A549 (cell line): ENCODE data around the gene BRSK2. TPM values are rescaled to one million over a fixed set of nuclear protein-coding genes. Genes with fewer than 3 reads are reported as not detected.

ENCODE experiments used
- ATAC-seq, 2 experiments: fragments of 200-7000 bp in 1 of 2; fragments of >200 bp in 1 of 2; cut with Nextera tagmentation in 1 of 2; cut with Tn5 transposase in 1 of 2; 3 replicates each; pipeline versions ENCODE4 v1.8.0 to v1.9.1; 2018 to 2020; ENCODE audit warnings: mild to moderate bottlenecking in 1 of 2, moderate library complexity in 1 of 2
- CTCF ChIA-PET: fragments of 300-600 bp; sonication (Branson Sonifier 250); formaldehyde crosslinking; extraction: SDS; loops from one replicate; lab custom pipeline; 2021; ENCODE audit warnings: antibody characterized with exemption, inconsistent platforms; lab: Yijun Ruan, JAX
- POLR2A ChIA-PET: fragments of 350-600 bp; formaldehyde crosslinking; extraction: SDS; loops from one replicate; lab custom pipeline; 2021; ENCODE audit warnings: antibody characterized with exemption, inconsistent platforms; lab: Yijun Ruan, JAX
- DNase-seq, 2 experiments: peaks; one replicate each; pipeline versions ENCODE4 v3.0.0 to v3.0.0-alpha.2; 2011 to 2016; ENCODE audit warnings: low read depth in 1 of 2, low spot score in 1 of 2
- FAIRE-seq: peaks from 2 replicates; lab custom pipeline; 2011; peaks lifted over from hg19 to GRCh38; lab: Jason Lieb, UNC
- H3K27ac ChIP-seq, 2 experiments: fragments of >200 bp; sonication (Bioruptor Twin); formaldehyde crosslinking; 3 replicates each; pipeline ENCODE4 v1.5.1; 2016 to 2017
- H3K4me1 ChIP-seq: fragments of >200 bp; sonication (Bioruptor Twin); formaldehyde crosslinking; 3 replicates; pipeline ENCODE4 v1.6.1; 2016
- H3K4me2 ChIP-seq: fragments of >200 bp; sonication (Bioruptor Twin); formaldehyde crosslinking; 3 replicates; pipeline ENCODE4 v1.6.1; 2016
- H3K4me3 ChIP-seq: fragments of >200 bp; sonication (Bioruptor Twin); formaldehyde crosslinking; 3 replicates; pipeline ENCODE4 v1.5.1; 2016
- H3K9me3 ChIP-seq: fragments of >200 bp; sonication (Bioruptor Twin); formaldehyde crosslinking; 3 replicates; pipeline ENCODE4 v1.6.1; 2016
- BHLHE40 ChIP-seq: IDR thresholded peaks from 2 replicates; pipeline ENCODE4 v1.6.1; 2012; ENCODE audit warnings: low read depth, low read length, inconsistent platforms
- CBX2 ChIP-seq: fragments of 200-600 bp; sonication (generic); IDR thresholded peaks from 2 replicates; pipeline ENCODE4 v1.6.1; 2016; ENCODE audit warnings: low read depth, mild to moderate bottlenecking, borderline replicate concordance
- CBX8 ChIP-seq: fragments of 200-600 bp; sonication (generic); IDR thresholded peaks from 2 replicates; pipeline ENCODE4 v1.6.1; 2016
- CEBPB ChIP-seq, 2 experiments: fragments of >200 bp in 1 of 2; sonication (Bioruptor Twin) in 1 of 2; formaldehyde crosslinking in 1 of 2; IDR thresholded peaks; 2 replicates each; pipeline ENCODE4 v1.6.1; 2012 to 2016
- CHD2 ChIP-seq: fragments of 150-350 bp; IDR thresholded peaks from 2 replicates; pipeline ENCODE4 v1.6.1; 2014; ENCODE audit warnings: low read length; ENCODE audit not compliant: partially characterized antibody
- EHF ChIP-seq: fragments of 250-450 bp; sonication (Bioruptor Pico); IDR thresholded peaks from 2 replicates; pipeline ENCODE4 v1.5.0; 2020; ENCODE audit warnings: mild to moderate bottlenecking
- EP300 ChIP-seq, 2 experiments: fragments of >200 bp; sonication (Bioruptor Twin); formaldehyde crosslinking; IDR thresholded peaks; 2 replicates in 1 of 2; 3 replicates in 1 of 2; pipeline ENCODE4 v1.6.1; 2016 to 2017
- FOSB ChIP-seq: fragments of 250-450 bp; sonication (Bioruptor Pico); IDR thresholded peaks from 2 replicates; pipeline ENCODE4 v1.5.0; 2020; ENCODE audit warnings: mild to moderate bottlenecking, moderate library complexity
- GATA3 ChIP-seq: IDR thresholded peaks from 2 replicates; pipeline ENCODE4 v1.6.1; 2012; ENCODE audit warnings: borderline replicate concordance
- HDAC2 ChIP-seq: fragments of 200-600 bp; sonication (generic); IDR thresholded peaks from 2 replicates; pipeline ENCODE4 v1.6.1; 2016
- HOXA7 ChIP-seq: fragments of 250-450 bp; sonication (Bioruptor Pico); IDR thresholded peaks from 2 replicates; pipeline ENCODE4 v1.5.0; 2020; ENCODE audit warnings: mild to moderate bottlenecking, moderate library complexity
- HOXB13 ChIP-seq: fragments of 250-450 bp; sonication (Bioruptor Pico); IDR thresholded peaks from 2 replicates; pipeline ENCODE4 v1.5.0; 2020; ENCODE audit warnings: low read depth, mild to moderate bottlenecking, moderate library complexity
- KDM1A ChIP-seq: fragments of 200-600 bp; sonication (generic); IDR thresholded peaks from 2 replicates; pipeline ENCODE4 v1.6.1; 2016; ENCODE audit warnings: low read depth, mild to moderate bottlenecking
- MAZ ChIP-seq: fragments of 150-350 bp; IDR thresholded peaks from 2 replicates; pipeline ENCODE4 v1.6.1; 2014; ENCODE audit warnings: antibody characterized with exemption, low read depth, low read length, borderline replicate concordance
- NPAS2 ChIP-seq: fragments of 250-450 bp; sonication (Bioruptor Pico); IDR thresholded peaks from 2 replicates; pipeline ENCODE4 v1.8.0; 2022; ENCODE audit warnings: mild to moderate bottlenecking, moderate library complexity, borderline replicate concordance
- NR3C1 ChIP-seq: fragments of >200 bp; sonication (Bioruptor Twin); formaldehyde crosslinking; IDR thresholded peaks from 3 replicates; pipeline ENCODE4 v1.6.1; 2017
- PHF8 ChIP-seq: fragments of 200-600 bp; sonication (generic); IDR thresholded peaks from 2 replicates; pipeline ENCODE4 v1.6.1; 2016; ENCODE audit warnings: low read depth, mild to moderate bottlenecking, antibody characterized with exemption, moderate library complexity, borderline replicate concordance
- ZSCAN20 ChIP-seq: fragments of 250-450 bp; sonication (Bioruptor Pico); IDR thresholded peaks from 2 replicates; pipeline ENCODE4 v1.8.0; 2022; ENCODE audit warnings: mild to moderate bottlenecking, moderate library complexity
- WGBS: methylation state at CpG from one replicate; pipeline ENCODE4 v1.1.6; 2017; ENCODE audit errors: missing lambda C conversion rate; 5-methylcytosine and 5-hydroxymethylcytosine counted together
- polyA plus RNA-seq, 4 experiments: library from polyadenylated mRNA; depleted of rRNA in 3 of 4; stranded (reverse); fragments of >200 nt; fragmentation: RNase III in 1 of 4; extraction: RNeasy Plus Mini Kit Qiagen cat#74134 plus additional on column Dnase treatment in 1 of 4; gene quantifications; 2 replicates in 3 of 4; 3 replicates in 1 of 4; pipeline ENCODE4 v1.2.3, GENCODE V29; 2011 to 2017
- TF ChIP-seq, protein P1 (sequence below): IDR thresholded peaks from 2 replicates; pipeline ENCODE4 v1.6.1; 2012
- TF ChIP-seq, protein P2 (sequence below): fragments of >200 bp; sonication (Bioruptor Twin); formaldehyde crosslinking; IDR thresholded peaks from 3 replicates; pipeline ENCODE4 v1.5.1; 2016
- TF ChIP-seq, protein P3 (sequence below): fragments of 450-650 bp; IDR thresholded peaks from 2 replicates; pipeline ENCODE4 v1.6.1; 2014; ENCODE audit warnings: antibody characterized with exemption

The BRSK2 gene
- polyA plus RNA-seq, 2 of the 4 experiments (the other 2 are of a cell fraction) = 3.8 to 10.1 TPM

DNA sequence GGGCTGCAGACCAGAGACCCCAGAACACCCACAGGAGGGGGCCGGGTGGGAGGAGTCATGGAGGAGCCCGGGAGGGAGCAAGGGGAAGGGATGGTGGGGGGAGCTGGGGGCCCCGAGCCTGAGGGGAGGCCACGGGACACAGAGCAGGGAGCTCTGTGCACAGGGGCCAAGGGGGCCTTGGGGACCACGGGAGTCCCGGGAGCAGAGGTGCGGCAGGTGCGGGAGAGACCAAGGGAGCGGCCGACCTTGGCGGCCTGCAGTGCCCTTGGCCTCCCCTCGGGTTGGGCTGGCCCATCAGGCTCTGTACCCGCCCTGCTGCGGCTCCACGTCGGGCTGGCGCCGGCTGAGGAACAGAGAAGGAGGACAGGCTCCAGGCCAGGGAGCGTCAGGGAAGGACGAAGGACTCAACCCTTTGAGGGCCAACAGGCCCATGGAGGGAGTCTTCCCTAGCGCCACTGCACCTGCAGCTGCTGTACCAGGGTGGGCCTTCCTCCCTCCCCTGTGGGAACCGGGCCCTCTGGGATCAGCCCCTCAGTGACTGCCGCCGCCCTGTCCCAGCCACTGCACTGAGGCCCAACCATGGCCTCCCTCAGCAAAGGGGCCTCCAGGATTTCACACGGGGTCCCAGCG is 17.8 kb upstream of the BRSK2 start:
- no peak overlapping the region for H3K4me2 ChIP-seq
- 73% methylated on average over 12 of the region's 26 CpGs for WGBS
- TF ChIP-seq EHF (CRISPR knock-in tag) (no peak), BHLHE40 (no peak), PHF8 (no peak), KDM1A (no peak), CBX8 (no peak), HOXA7 (no peak), HOXB13 (CRISPR knock-in tag) (no peak), CBX2 (no peak), MAZ (no peak), NPAS2 (CRISPR knock-in tag) (no peak), FOSB (CRISPR knock-in tag) (no peak), EP300 (IDR thresholded peaks at IDR 0.05) (no peak), ZSCAN20 (CRISPR knock-in tag) (no peak)
- TF ChIP-seq, protein P1, sequence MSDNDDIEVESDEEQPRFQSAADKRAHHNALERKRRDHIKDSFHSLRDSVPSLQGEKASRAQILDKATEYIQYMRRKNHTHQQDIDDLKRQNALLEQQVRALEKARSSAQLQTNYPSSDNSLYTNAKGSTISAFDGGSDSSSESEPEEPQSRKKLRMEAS = no peak
- TF ChIP-seq, protein P2, sequence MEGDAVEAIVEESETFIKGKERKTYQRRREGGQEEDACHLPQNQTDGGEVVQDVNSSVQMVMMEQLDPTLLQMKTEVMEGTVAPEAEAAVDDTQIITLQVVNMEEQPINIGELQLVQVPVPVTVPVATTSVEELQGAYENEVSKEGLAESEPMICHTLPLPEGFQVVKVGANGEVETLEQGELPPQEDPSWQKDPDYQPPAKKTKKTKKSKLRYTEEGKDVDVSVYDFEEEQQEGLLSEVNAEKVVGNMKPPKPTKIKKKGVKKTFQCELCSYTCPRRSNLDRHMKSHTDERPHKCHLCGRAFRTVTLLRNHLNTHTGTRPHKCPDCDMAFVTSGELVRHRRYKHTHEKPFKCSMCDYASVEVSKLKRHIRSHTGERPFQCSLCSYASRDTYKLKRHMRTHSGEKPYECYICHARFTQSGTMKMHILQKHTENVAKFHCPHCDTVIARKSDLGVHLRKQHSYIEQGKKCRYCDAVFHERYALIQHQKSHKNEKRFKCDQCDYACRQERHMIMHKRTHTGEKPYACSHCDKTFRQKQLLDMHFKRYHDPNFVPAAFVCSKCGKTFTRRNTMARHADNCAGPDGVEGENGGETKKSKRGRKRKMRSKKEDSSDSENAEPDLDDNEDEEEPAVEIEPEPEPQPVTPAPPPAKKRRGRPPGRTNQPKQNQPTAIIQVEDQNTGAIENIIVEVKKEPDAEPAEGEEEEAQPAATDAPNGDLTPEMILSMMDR = no peak
- TF ChIP-seq, all 56 proteins: peak for 0
- ATAC-seq (no peak), DNase-seq (no peak), FAIRE-seq (no peak)
- H3K4me3 ChIP-seq = no peak overlapping the region
- ChIA-PET CTCF (interaction anchor here (1.2 kb wide), 1 partner anchor 9 kb away, joined by 4 read pairs; no protein-coding TSS in a partner anchor), POLR2A (interaction anchor here (1.1 kb wide), 1 partner anchor 11 kb away, joined by 3 read pairs; no protein-coding TSS in a partner anchor)
- H3K27ac ChIP-seq = no peak overlapping the region
- peaks cover 19% of the 10 kb centered on the region for H3K4me1 ChIP-seq
- peaks cover under 1% of the 10 kb centered on the region; the same call in 1 of the 3 replicates for H3K9me3 ChIP-seq

DNA sequence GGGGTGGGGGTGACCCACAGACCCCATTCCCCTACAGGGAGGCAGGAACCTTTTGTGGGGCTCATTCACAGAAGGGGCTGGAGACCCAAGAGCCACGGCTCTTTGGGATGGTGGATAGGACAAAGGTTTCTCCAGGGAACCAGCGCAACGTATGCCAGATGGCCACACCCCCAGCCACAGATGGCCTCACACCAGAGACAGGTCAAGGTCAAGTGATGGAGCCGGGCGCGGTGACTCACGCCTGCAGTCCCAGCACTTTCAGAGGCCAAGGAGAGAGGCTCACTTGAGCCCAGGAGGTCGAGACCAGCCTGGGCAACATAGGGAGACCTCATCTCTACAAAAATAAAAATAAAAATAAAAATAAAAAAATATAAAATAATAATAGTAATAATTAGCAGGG is 17.1 kb upstream of the BRSK2 start:
- CTCF ChIA-PET = interaction anchor here (1.2 kb wide), 1 partner anchor 10 kb away, joined by 4 read pairs; no protein-coding TSS in a partner anchor
- no peak for FAIRE-seq
- no peak for ATAC-seq
- WGBS = 82% methylated on average over 8 of the region's 8 CpGs
- no peak for DNase-seq
- Histone ChIP-seq H3K4me1 (peaks cover 19% of the 10 kb centered on the region), H3K4me2 (no peak overlapping the region), H3K9me3 (no peaks in the 10 kb centered on the region), H3K27ac (no peak overlapping the region), H3K4me3 (no peak overlapping the region)
- POLR2A ChIA-PET = interaction anchor here (1.1 kb wide), 1 partner anchor 10 kb away, joined by 3 read pairs; no protein-coding TSS in a partner anchor
- TF ChIP-seq, protein P1 = no peak
- TF ChIP-seq CEBPB (IDR thresholded peaks at IDR 0.05) = no peak
- no peak for TF ChIP-seq KDM1A
- no peak for TF ChIP-seq CHD2
- TF ChIP-seq HDAC2 = no peak
- TF ChIP-seq GATA3 = no peak
- TF ChIP-seq NR3C1 = no peak
- TF ChIP-seq, protein P3, sequence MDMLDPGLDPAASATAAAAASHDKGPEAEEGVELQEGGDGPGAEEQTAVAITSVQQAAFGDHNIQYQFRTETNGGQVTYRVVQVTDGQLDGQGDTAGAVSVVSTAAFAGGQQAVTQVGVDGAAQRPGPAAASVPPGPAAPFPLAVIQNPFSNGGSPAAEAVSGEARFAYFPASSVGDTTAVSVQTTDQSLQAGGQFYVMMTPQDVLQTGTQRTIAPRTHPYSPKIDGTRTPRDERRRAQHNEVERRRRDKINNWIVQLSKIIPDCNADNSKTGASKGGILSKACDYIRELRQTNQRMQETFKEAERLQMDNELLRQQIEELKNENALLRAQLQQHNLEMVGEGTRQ = no peak
